A549 (cell line): ENCODE data around the gene TNS1. TPM values are rescaled to one million over a fixed set of nuclear protein-coding genes. Genes with fewer than 3 reads are reported as not detected.

Experiments used
- ATAC-seq, 2 experiments: fragments of 200-7000 bp in 1 of 2; fragments of >200 bp in 1 of 2; cut with Nextera tagmentation in 1 of 2; cut with Tn5 transposase in 1 of 2; 3 replicates each; pipeline versions ENCODE4 v1.8.0 to v1.9.1; 2018 to 2020; ENCODE audit warnings: mild to moderate bottlenecking in 1 of 2, moderate library complexity in 1 of 2
- CTCF ChIA-PET: fragments of 300-600 bp; sonication (Branson Sonifier 250); formaldehyde crosslinking; extraction: SDS; loops from one replicate; lab custom pipeline; 2021; ENCODE audit warnings: antibody characterized with exemption, inconsistent platforms; lab: Yijun Ruan, JAX
- POLR2A ChIA-PET: fragments of 350-600 bp; formaldehyde crosslinking; extraction: SDS; loops from one replicate; lab custom pipeline; 2021; ENCODE audit warnings: antibody characterized with exemption, inconsistent platforms; lab: Yijun Ruan, JAX
- DNase-seq, 2 experiments: peaks; one replicate each; pipeline versions ENCODE4 v3.0.0 to v3.0.0-alpha.2; 2011 to 2016; ENCODE audit warnings: low read depth in 1 of 2, low spot score in 1 of 2
- FAIRE-seq: peaks from 2 replicates; lab custom pipeline; 2011; peaks lifted over from hg19 to GRCh38; lab: Jason Lieb, UNC
- H3K27ac ChIP-seq, 2 experiments: fragments of >200 bp; sonication (Bioruptor Twin); formaldehyde crosslinking; 3 replicates each; pipeline ENCODE4 v1.5.1; 2016 to 2017
- H3K4me1 ChIP-seq: fragments of >200 bp; sonication (Bioruptor Twin); formaldehyde crosslinking; 3 replicates; pipeline ENCODE4 v1.6.1; 2016
- H3K4me2 ChIP-seq: fragments of >200 bp; sonication (Bioruptor Twin); formaldehyde crosslinking; 3 replicates; pipeline ENCODE4 v1.6.1; 2016
- H3K4me3 ChIP-seq: fragments of >200 bp; sonication (Bioruptor Twin); formaldehyde crosslinking; 3 replicates; pipeline ENCODE4 v1.5.1; 2016
- H3K9me3 ChIP-seq: fragments of >200 bp; sonication (Bioruptor Twin); formaldehyde crosslinking; 3 replicates; pipeline ENCODE4 v1.6.1; 2016
- BHLHE40 ChIP-seq: IDR thresholded peaks from 2 replicates; pipeline ENCODE4 v1.6.1; 2012; ENCODE audit warnings: low read depth, low read length, inconsistent platforms
- CHD4 ChIP-seq: fragments of 200-600 bp; sonication (generic); IDR thresholded peaks from 2 replicates; pipeline ENCODE4 v1.6.1; 2016; ENCODE audit warnings: antibody characterized with exemption, mild to moderate bottlenecking, borderline replicate concordance
- CTCF ChIP-seq: fragments of >200 bp; sonication (Bioruptor Twin); formaldehyde crosslinking; IDR thresholded peaks from 3 replicates; pipeline ENCODE4 v1.5.1; 2016
- ELK1 ChIP-seq: fragments of 150-350 bp; IDR thresholded peaks from 2 replicates; pipeline ENCODE4 v1.6.1; 2014; ENCODE audit warnings: low read depth, mild to moderate bottlenecking, low read length
- EP300 ChIP-seq, 2 experiments: fragments of >200 bp; sonication (Bioruptor Twin); formaldehyde crosslinking; IDR thresholded peaks; 2 replicates in 1 of 2; 3 replicates in 1 of 2; pipeline ENCODE4 v1.6.1; 2016 to 2017
- FOSL2 ChIP-seq, 2 experiments: fragments of 450-650 bp in 1 of 2; fragments of >200 bp in 1 of 2; sonication (Bioruptor Twin) in 1 of 2; formaldehyde crosslinking; IDR thresholded peaks; 2 replicates each; pipeline versions ENCODE4 v1.5.0 to v1.6.1; 2016 to 2020; ENCODE audit warnings: mild to moderate bottlenecking in 1 of 2, moderate library complexity in 1 of 2
- GATA3 ChIP-seq: IDR thresholded peaks from 2 replicates; pipeline ENCODE4 v1.6.1; 2012; ENCODE audit warnings: borderline replicate concordance
- HMGXB4 ChIP-seq: fragments of 250-450 bp; sonication (Bioruptor Pico); IDR thresholded peaks from 2 replicates; pipeline ENCODE4 v1.5.0; 2021; ENCODE audit warnings: mild to moderate bottlenecking, moderate library complexity, borderline replicate concordance
- HOXB13 ChIP-seq: fragments of 250-450 bp; sonication (Bioruptor Pico); IDR thresholded peaks from 2 replicates; pipeline ENCODE4 v1.5.0; 2020; ENCODE audit warnings: low read depth, mild to moderate bottlenecking, moderate library complexity
- HOXB5 ChIP-seq: fragments of 250-450 bp; sonication (Bioruptor Pico); IDR thresholded peaks from 2 replicates; pipeline ENCODE4 v1.5.0; 2020; ENCODE audit warnings: mild to moderate bottlenecking, moderate library complexity
- JUN ChIP-seq, 2 experiments: fragments of >200 bp; sonication (Bioruptor Twin); formaldehyde crosslinking; IDR thresholded peaks; 2 replicates in 1 of 2; 3 replicates in 1 of 2; pipeline ENCODE4 v1.6.1; 2016 to 2017
- JUNB ChIP-seq: fragments of >200 bp; sonication (Bioruptor Twin); formaldehyde crosslinking; IDR thresholded peaks from 2 replicates; pipeline ENCODE4 v1.6.1; 2016
- KDM1A ChIP-seq: fragments of 200-600 bp; sonication (generic); IDR thresholded peaks from 2 replicates; pipeline ENCODE4 v1.6.1; 2016; ENCODE audit warnings: low read depth, mild to moderate bottlenecking
- MAFK ChIP-seq: fragments of 450-650 bp; IDR thresholded peaks from 2 replicates; pipeline ENCODE4 v1.6.1; 2014; ENCODE audit not compliant: partially characterized antibody
- NR3C1 ChIP-seq: fragments of >200 bp; sonication (Bioruptor Twin); formaldehyde crosslinking; IDR thresholded peaks from 3 replicates; pipeline ENCODE4 v1.6.1; 2017
- RFX5 ChIP-seq: fragments of 450-650 bp; IDR thresholded peaks from 2 replicates; pipeline ENCODE4 v1.7.1; 2014; ENCODE audit warnings: antibody characterized with exemption, mild to moderate bottlenecking, moderate library complexity
- RNF2 ChIP-seq: fragments of 200-600 bp; sonication (generic); IDR thresholded peaks from 2 replicates; pipeline ENCODE4 v1.6.1; 2016; ENCODE audit warnings: low read depth, mild to moderate bottlenecking, antibody characterized with exemption, moderate library complexity, borderline replicate concordance
- SMC3 ChIP-seq: fragments of >200 bp; sonication (Bioruptor Twin); formaldehyde crosslinking; IDR thresholded peaks from 3 replicates; pipeline ENCODE4 v1.6.1; 2018; ENCODE audit warnings: inconsistent platforms
- TFCP2L1 ChIP-seq: fragments of 250-450 bp; sonication (Bioruptor Pico); IDR thresholded peaks from 2 replicates; pipeline ENCODE4 v1.5.0; 2021; ENCODE audit warnings: mild to moderate bottlenecking
- USF2 ChIP-seq: fragments of 450-650 bp; IDR thresholded peaks from 2 replicates; pipeline ENCODE4 v1.6.1; 2014; ENCODE audit warnings: antibody characterized with exemption
- ZNF302 ChIP-seq: fragments of 250-450 bp; sonication (Bioruptor Pico); IDR thresholded peaks from 2 replicates; pipeline ENCODE4 v1.9.0; 2021; ENCODE audit warnings: inconsistent platforms, mild to moderate bottlenecking, moderate library complexity
- WGBS: methylation state at CpG from one replicate; pipeline ENCODE4 v1.1.6; 2017; ENCODE audit errors: missing lambda C conversion rate; 5-methylcytosine and 5-hydroxymethylcytosine counted together
- polyA plus RNA-seq, 4 experiments: library from polyadenylated mRNA; depleted of rRNA in 3 of 4; stranded (reverse); fragments of >200 nt; fragmentation: RNase III in 1 of 4; extraction: RNeasy Plus Mini Kit Qiagen cat#74134 plus additional on column Dnase treatment in 1 of 4; gene quantifications; 2 replicates in 3 of 4; 3 replicates in 1 of 4; pipeline ENCODE4 v1.2.3, GENCODE V29; 2011 to 2017
- TF ChIP-seq, protein P1 (sequence below): IDR thresholded peaks from 2 replicates; pipeline ENCODE4 v1.6.1; 2012; ENCODE audit warnings: low read depth, borderline replicate concordance
- TF ChIP-seq, protein P2 (sequence below): fragments of >200 bp; sonication (Bioruptor Twin); formaldehyde crosslinking; IDR thresholded peaks from 2 replicates; pipeline ENCODE4 v1.6.1; 2016

The TNS1 gene
- polyA plus RNA-seq, 2 of the 4 experiments (the other 2 are of a cell fraction): 4.9 to 10.6 TPM

GRCh38 chr2:217987391-217987790 lies 15.4 kb downstream of the TNS1 start:
- Histone ChIP-seq H3K4me3 (no peak overlapping the region), H3K4me1 (peaks cover 16% of the 10 kb centered on the region), H3K4me2 (no peak overlapping the region), H3K9me3 (no peaks in the 10 kb centered on the region), H3K27ac (0 out of 6 replicates have a peak overlapping the region, but pooled peaks of 1 of the 2 experiments have one; percentile 55)
- no peak for TF ChIP-seq ELK1
- TF ChIP-seq TFCP2L1 (CRISPR knock-in tag): no peak
- no peak for FAIRE-seq
- WGBS: 90% methylated on average over 4 of the region's 4 CpGs
- ATAC-seq: no peak
- POLR2A ChIA-PET: no interaction called here
- no peak for DNase-seq
- CTCF ChIA-PET: interaction anchor here (0.6 to 14.1 kb wide), 31 partner anchors 8 to 256 kb away, joined by 3 to 282 read pairs (median 4); no protein-coding TSS in a partner anchor

DNA sequence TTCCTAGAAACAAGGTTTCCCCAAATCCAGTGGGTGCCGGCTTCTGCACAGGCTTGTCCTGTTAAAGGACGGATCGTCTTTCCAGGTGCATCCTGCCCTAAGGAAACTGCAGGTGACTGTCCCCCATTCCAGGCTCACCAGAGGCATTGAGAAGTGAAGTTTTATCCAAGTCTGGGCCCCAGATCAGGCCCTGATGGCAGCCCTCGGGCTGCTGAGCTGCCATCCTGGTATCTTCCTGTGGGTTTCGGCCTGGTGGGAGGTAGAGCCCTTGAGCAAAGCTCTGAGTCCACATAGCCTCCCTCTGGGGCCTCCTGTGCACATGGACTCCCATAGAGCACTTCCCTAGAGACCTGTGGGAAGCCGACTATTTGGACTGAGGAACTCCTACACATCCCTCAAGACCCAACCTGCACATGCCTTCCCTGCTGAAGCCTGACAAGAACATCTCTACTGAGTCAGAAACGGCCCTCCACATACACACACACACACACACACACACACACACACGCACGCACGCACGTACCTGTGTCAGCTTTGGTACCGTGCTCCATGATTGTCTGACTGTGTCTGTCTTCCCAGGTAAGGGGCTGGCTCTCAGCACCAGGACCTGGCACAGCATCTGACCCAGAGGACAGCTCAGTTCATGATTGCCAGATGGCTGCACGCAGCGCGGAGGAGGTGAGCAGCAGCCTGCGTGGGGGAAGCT lies 16.4 kb downstream of the TNS1 start:
- FAIRE-seq: no peak
- CTCF ChIA-PET: interaction anchor here (0.6 to 14.1 kb wide), 10 partner anchors 9 to 198 kb away, joined by 3 to 282 read pairs (median 8); no protein-coding TSS in a partner anchor
- TF ChIP-seq HMGXB4 (CRISPR knock-in tag) (no peak), EP300 (IDR thresholded peaks at IDR 0.05) (no peak), KDM1A (no peak), CHD4 (no peak)

GRCh38 chr2:217983276-217984233 lies 19.2 kb downstream of the TNS1 start:
- no peak for FAIRE-seq
- CTCF ChIA-PET: interaction anchor here (0.6 to 14.1 kb wide), 6 partner anchors 10 to 195 kb away, joined by 3 to 282 read pairs (median 11); no protein-coding TSS in a partner anchor
- H3K4me2 ChIP-seq: no peak overlapping the region

More for the DNA sequence above, 16.4 kb downstream of the TNS1 start:
- H3K9me3 ChIP-seq: no peaks in the 10 kb centered on the region
- POLR2A ChIA-PET: no interaction called here
- DNase-seq (no peak), ATAC-seq (no peak)
- no peak overlapping the region for H3K4me3 ChIP-seq
- H3K27ac ChIP-seq: no peak overlapping the region
- H3K4me2 ChIP-seq: no peak overlapping the region
- H3K4me1 ChIP-seq: peaks cover 14% of the 10 kb centered on the region
- 78% methylated on average over 16 of the region's 16 CpGs for WGBS

More at GRCh38 chr2:217983276-217984233, 19.2 kb downstream of the TNS1 start:
- 84% methylated on average over 19 of the region's 20 CpGs for WGBS
- no peak overlapping the region for H3K27ac ChIP-seq
- TF ChIP-seq FOSL2 (IDR thresholded peaks at IDR 0.05) (no peak), FOSL2 (CRISPR knock-in tag; IDR thresholded peaks at IDR 0.05) (no peak), JUNB (no peak), MAFK (no peak), BHLHE40 (no peak), SMC3 (no peak), JUN (IDR thresholded peaks at IDR 0.05) (no peak), HOXB5 (CRISPR knock-in tag) (no peak), RNF2 (no peak), USF2 (no peak), CTCF (no peak), GATA3 (no peak), RFX5 (no peak), NR3C1 (no peak), ZNF302 (CRISPR knock-in tag) (no peak), HOXB13 (CRISPR knock-in tag) (no peak), CHD4 (no peak)
- TF ChIP-seq, protein P1, sequence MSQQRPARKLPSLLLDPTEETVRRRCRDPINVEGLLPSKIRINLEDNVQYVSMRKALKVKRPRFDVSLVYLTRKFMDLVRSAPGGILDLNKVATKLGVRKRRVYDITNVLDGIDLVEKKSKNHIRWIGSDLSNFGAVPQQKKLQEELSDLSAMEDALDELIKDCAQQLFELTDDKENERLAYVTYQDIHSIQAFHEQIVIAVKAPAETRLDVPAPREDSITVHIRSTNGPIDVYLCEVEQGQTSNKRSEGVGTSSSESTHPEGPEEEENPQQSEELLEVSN: no peak
- TF ChIP-seq, protein P2, sequence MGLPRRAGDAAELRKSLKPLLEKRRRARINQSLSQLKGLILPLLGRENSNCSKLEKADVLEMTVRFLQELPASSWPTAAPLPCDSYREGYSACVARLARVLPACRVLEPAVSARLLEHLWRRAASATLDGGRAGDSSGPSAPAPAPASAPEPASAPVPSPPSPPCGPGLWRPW: no peak
- ATAC-seq (no peak), DNase-seq (no peak)
- POLR2A ChIA-PET: no interaction called here
- H3K4me3 ChIP-seq: no peak overlapping the region
- H3K9me3 ChIP-seq: no peaks in the 10 kb centered on the region
- peaks cover 20% of the 10 kb centered on the region for H3K4me1 ChIP-seq
